ENCODE results near the gene FABP1.

DNA sequence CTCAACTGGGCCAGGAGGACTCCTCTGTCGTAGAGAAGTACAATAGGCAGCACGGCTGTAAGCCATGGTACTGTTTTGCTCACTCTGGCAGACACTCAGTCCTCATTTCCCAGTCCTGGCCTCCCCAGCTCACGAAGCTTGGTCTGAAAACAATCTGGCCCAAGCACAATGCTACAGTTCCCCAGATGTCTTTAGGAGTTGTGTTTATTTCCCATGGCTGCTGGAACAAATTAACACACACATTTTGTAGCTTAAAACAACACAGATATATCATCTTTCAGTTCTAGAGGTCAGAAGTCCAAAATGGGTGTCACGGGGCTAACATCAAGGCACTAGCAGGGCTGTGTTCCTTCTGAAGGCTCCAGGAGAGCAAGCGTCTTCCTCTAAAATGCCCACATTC is 13.0 kb downstream of the FABP1 start:
- TF ChIP-seq POLR2AphosphoS5 (IDR thresholded peaks at IDR 0.05; ENCODE audit: low read depth, low read length) (no peak), MEF2A (IDR thresholded peaks at IDR 0.05; ENCODE audit: borderline replicate concordance, low read depth) (no peak), RAD21 (IDR thresholded peaks at IDR 0.05; ENCODE audit: low read length) (no peak), CHD2 (IDR thresholded peaks at IDR 0.05; ENCODE audit: low read length, partially characterized antibody) (no peak), PBX3 (IDR thresholded peaks at IDR 0.05) (no peak), RXRA (IDR thresholded peaks at IDR 0.05; ENCODE audit: borderline replicate concordance, low read depth) (no peak), YY1 (IDR thresholded peaks at IDR 0.05; ENCODE audit: low read depth) (no peak), ZBTB33 (IDR thresholded peaks at IDR 0.05; ENCODE audit: borderline replicate concordance, low read depth) (no peak), IRF3 (IDR thresholded peaks at IDR 0.05; ENCODE audit: low read depth, low read length) (no peak)
- TF ChIP-seq, protein P1, sequence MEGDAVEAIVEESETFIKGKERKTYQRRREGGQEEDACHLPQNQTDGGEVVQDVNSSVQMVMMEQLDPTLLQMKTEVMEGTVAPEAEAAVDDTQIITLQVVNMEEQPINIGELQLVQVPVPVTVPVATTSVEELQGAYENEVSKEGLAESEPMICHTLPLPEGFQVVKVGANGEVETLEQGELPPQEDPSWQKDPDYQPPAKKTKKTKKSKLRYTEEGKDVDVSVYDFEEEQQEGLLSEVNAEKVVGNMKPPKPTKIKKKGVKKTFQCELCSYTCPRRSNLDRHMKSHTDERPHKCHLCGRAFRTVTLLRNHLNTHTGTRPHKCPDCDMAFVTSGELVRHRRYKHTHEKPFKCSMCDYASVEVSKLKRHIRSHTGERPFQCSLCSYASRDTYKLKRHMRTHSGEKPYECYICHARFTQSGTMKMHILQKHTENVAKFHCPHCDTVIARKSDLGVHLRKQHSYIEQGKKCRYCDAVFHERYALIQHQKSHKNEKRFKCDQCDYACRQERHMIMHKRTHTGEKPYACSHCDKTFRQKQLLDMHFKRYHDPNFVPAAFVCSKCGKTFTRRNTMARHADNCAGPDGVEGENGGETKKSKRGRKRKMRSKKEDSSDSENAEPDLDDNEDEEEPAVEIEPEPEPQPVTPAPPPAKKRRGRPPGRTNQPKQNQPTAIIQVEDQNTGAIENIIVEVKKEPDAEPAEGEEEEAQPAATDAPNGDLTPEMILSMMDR (IDR thresholded peaks at IDR 0.05) = no peak
- TF ChIP-seq, protein P2, sequence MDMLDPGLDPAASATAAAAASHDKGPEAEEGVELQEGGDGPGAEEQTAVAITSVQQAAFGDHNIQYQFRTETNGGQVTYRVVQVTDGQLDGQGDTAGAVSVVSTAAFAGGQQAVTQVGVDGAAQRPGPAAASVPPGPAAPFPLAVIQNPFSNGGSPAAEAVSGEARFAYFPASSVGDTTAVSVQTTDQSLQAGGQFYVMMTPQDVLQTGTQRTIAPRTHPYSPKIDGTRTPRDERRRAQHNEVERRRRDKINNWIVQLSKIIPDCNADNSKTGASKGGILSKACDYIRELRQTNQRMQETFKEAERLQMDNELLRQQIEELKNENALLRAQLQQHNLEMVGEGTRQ (IDR thresholded peaks at IDR 0.05; ENCODE audit: borderline replicate concordance, low read depth, low read length) = no peak

Data from SK-N-SH (cell line).